ENCODE data around the gene HSD17B12.
"Not testable (repeated sequence)": the region's sequence is repeated elsewhere in the genome, so short reads cannot be mapped to it uniquely, and the experiment has no call there.

The HSD17B12 gene

GRCh38 chr11:43748095-43748494 lies 67.6 kb downstream of the HSD17B12 start:
- no peak for DNase-seq

GRCh38 chr11:43751726-43752125 lies 71.2 kb downstream of the HSD17B12 start:
- no peak for DNase-seq

- DNase-seq: no peak
Observed at GRCh38 chr11:43756575-43756974, 76.0 kb downstream of the HSD17B12 start.

DNA sequence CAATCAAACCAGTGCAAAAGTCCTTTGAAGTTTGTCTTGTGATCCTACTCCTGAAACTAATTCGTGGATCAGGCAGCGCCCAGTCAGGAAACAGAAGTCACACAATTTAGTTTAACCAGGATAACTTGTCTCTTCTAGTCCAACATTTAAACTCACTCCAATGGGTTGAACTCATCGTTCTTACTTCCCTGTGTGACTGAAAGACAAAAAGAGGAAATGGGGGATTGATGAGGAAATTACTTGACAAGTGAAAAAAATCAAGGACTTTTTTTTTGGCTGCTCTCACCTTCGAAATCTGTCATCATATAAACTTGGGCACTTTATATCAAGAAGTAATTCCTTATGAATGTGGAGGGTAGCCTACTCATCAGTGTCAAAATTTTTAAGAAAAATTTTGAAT lies 78.4 kb downstream of the HSD17B12 start:
- DNase-seq: no peak

DNA sequence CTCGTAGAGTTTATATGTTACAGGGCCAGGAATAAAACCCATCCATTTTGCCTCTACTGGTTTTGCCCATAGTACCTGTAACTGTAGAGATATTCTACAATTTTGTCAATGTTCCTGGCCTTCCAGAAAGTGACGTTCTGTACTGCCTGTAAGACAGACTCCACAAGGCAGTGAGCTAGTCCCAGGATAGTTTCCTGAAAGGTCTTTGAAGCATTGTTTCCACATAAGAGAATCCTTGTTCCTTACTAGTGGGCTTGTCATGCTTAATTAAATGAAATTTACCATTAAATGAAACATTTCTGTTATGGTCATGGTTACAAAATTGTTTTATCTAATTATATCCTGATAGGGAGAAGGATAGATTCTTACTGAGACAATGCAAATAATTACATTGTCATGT lies 80.4 kb downstream of the HSD17B12 start:
- DNase-seq: no peak

GRCh38 chr11:43765194-43765593 lies 84.7 kb downstream of the HSD17B12 start:
- DNase-seq: no peak

- not testable (repeated sequence) for DNase-seq
Observed at GRCh38 chr11:43768654-43769053, 88.1 kb downstream of the HSD17B12 start.

GRCh38 chr11:43770173-43770572 lies 89.6 kb downstream of the HSD17B12 start:
- no peak for DNase-seq

- DNase-seq: no peak
Observed at GRCh38 chr11:43772733-43773132, 92.2 kb downstream of the HSD17B12 start.

- DNase-seq: no peak
Observed at GRCh38 chr11:43774786-43775185, 94.2 kb downstream of the HSD17B12 start.

DNA sequence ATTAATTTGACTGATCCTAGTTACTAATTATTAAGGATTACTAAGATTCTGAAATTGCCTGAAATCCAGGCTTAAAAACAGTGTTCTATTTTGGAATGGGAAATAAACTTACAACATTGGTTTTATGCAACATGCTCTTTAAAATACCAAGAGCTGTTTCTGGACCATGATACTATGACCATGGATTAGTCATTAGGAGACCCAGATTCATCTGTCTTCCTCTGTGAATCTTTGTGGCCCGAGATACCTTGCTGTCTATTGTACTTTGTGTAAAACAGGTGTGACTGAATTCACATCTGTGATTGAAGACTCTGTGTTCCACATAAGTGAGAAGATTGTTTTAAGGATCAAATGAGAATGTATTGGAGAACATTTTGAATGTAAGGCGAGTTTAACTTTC lies 98.8 kb downstream of the HSD17B12 start:
- no peak for DNase-seq

- no peak for DNase-seq
Observed at GRCh38 chr11:43784301-43784700, 103.8 kb downstream of the HSD17B12 start.

- no peak for DNase-seq
Observed at GRCh38 chr11:43784866-43785265, 104.3 kb downstream of the HSD17B12 start.

- DNase-seq: no peak
Observed at GRCh38 chr11:43785318-43785717, 104.8 kb downstream of the HSD17B12 start.

GRCh38 chr11:43786016-43786415 lies 105.5 kb downstream of the HSD17B12 start:
- DNase-seq: no peak

- DNase-seq: no peak
Observed at GRCh38 chr11:43787824-43788223, 107.3 kb downstream of the HSD17B12 start.

DNA sequence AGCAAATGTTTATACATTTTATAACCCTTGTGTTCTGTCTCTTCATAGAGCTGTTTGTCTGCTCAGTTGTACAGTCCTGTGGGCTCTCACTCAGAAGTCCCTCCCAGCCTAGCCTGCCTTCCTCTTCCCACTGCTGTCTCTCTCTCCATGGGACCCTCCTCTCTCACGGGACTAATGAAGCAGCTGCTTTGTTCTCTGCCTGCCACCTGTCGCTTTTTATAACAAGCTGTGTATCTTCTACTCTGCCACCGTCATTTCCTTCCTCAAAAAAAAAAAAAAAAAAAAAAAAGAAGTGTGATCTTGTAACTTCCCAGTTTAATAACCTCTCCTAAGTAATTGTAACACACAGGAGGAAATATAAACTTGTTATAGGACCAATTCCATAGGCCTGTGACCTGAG lies 107.9 kb downstream of the HSD17B12 start:
- no peak for DNase-seq

DNA sequence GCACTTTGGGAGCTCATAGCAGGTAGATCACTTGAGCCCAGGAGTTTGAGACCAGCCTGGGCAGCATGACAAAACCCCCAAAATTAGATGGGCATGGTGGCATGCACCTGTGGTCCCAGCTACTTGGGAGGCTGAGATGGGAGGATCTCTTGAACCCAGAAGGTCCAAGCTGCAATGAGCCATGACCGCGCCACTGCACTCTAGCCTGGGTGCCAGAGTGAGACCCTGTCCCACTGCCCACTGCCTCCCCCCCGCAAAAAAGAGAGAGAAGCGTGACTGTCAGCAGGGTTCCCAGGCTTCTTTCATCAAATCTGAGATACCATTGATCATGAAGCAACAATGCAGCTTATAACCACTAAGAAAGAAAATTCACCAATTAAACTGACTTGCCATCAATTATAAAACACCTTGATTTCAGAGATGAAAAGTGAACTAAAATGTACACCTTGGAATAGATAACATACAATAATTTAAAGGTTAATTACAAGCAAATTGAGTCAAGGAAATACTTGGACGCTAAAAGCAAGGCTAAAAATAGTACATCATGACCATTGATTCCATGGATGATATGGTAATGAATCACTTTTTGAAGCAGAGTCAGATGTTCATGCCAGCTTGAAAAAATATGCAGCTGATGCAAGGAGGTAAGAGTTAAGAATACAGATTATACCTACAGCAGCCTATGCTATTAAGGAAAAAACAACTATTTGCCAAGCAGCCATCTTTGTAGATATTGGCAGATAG lies 109.3 kb downstream of the HSD17B12 start:
- DNase-seq: no peak

- no peak for DNase-seq
Observed at GRCh38 chr11:43790444-43790794, 109.9 kb downstream of the HSD17B12 start.

DNA sequence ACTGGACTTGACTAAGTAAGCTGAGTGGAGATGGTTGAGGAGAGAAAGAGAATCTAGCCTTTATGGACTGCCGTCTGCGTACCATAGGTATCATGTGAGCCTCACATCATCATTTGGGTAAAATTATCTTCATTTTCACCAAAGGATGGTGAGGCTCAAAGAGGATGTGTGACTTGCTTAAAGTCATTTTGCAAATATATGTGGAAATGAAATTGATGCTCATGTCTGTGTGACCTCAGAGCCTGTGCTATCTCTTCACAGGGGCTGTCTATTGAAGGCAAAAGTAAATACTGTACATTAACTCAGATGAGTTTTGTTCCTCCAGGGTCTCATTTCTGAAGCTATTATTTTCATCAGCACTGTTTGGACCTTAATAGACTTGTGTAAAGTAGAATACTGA lies 116.8 kb downstream of the HSD17B12 start:
- no peak for DNase-seq

DNA sequence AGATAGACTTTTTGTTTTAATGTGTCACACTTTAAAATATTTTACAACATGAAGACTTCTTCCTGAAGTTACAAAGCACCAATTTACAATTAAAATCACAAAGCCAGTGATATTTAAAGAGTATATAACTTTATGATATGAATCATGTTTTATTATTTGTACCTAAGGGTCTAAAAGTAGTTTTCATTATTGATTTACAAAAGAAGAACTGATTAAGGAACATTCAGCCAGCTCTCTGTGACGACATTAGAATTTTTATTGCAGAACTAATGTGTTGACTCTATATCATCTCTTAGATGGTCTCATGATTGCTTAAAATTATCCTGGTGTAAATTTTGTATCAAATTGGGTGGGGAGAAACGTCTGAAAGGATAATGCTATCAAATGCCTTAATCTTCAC lies 117.3 kb downstream of the HSD17B12 start:
- DNase-seq: no peak

DNA sequence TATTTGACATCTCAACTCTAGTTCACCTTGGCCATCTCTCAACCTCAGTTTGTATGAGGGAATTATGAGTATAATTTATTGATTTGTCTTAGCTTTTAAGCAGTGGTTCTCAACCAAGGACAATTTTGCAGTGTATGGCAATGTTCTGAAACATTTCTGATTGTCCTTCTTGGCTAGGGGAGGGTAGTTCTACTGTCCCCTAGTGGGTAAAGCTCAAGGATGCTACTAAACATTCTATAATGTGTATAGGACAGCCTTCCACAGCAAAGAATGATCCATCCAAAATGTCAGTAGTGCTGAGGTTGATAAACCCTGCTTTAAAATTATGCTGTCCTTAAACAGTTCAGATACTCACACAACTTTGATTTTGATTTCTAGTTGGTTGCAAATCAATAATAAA lies 122.0 kb downstream of the HSD17B12 start:
- DNase-seq: no peak

DNA sequence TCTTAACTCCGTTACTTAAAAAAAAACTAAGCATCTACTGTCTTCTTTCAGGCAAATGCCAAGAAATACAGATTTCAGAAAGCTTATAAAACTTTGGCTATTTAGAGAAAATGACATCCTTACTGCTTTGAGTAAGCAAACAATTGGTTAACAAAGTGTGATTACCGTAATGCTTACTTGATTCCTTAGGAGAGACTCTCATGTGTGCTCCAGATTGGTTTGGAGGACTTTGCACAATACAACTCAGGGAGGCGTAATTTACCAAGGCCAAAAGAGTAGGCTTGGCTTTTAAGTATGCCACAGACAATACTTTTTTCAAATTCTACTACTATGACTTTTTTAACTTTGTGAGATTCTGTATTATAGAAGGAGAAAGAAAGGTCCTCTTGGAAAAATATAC lies 123.2 kb downstream of the HSD17B12 start:
- DNase-seq: no peak

GRCh38 chr11:43806976-43807375 lies 126.4 kb downstream of the HSD17B12 start:
- DNase-seq: no peak

DNA sequence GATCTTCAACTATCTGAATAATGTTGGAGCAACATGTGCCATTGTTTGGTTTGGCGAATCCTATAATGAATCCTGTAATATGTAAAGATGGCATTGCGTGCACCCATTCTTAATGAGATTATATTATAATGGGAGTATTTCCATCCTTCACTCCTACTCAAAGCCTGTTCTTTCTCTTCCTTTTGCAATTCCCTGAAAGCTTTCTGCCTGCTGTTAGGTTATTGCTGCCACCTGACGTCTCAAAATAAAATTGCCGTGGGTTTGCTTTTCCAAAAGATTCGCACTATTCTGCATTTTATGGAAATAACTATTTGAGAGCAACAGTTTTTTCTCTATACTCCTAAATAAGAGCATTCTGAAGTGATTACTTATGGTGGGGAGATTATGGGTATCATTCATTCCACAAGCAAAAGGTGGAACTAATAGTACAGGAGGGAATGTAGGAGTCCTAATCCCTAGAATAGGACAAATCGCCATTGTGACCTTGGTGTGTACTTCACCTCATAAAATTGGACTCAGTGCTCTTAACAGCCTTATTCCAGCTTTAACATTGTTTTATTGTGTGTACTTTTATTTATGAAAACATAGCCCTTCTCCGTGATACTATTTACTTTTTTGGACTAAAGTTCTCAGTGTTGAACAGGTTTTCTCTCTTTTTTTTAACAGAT lies 130.5 kb downstream of the HSD17B12 start:
- no peak for DNase-seq

Measured in SHP77 treated with DMSO at 0.1 percent for 48 hours (cell line).